Measurements from ENCODE around the gene BMAL2. TPM values are rescaled to one million over a fixed set of nuclear protein-coding genes. Genes with fewer than 3 reads are reported as not detected.

BMAL2 gene
- total RNA-seq, 1 experiment from 2014 or later, result 23.1 TPM

DNA sequence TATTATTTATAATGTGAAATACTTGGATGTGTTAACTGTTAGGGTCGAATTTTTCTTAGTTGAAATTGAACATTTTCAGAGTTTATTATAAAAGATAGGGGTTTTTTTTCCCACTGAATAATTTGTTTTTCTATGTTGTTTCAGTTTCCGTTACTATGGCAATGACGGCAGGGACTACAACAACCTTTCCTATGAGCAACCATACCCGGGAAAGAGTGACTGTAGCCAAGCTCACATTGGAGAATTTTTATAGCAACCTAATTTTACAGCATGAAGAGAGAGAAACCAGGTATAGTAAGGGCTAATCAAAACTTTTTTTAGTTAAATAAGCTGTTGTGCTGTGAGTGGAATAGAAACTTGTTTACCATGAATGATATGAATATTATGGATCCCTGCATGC is 35.1 kb upstream of the BMAL2 start:
- Histone ChIP-seq H3K4me1 (ENCODE audit: insufficient read depth, low read length) (peaks cover 2% of the 10 kb centered on the region; the same call in 1 of the 2 replicates), H3K23ac (ENCODE audit: insufficient read length, low read depth, low read length) (no peak overlapping the region), H3T11ph (ENCODE audit: low read length) (no peak overlapping the region), H2BK12ac (ENCODE audit: insufficient read length, low read depth, low read length) (no peak overlapping the region), H3K4ac (ENCODE audit: low read depth, low read length) (no peak overlapping the region), H3K4me2 (ENCODE audit: insufficient read depth, insufficient read length, low read length) (no peak overlapping the region), H2BK120ac (ENCODE audit: low read depth, low read length, poor library complexity, severe bottlenecking) (no peak overlapping the region), H3K23me2 (ENCODE audit: insufficient read length, low read depth, low read length, poor library complexity, severe bottlenecking) (no peaks in the 10 kb centered on the region), H2BK5ac (ENCODE audit: insufficient read length, low read length) (no peak overlapping the region), H3K9ac (ENCODE audit: extremely low read depth, insufficient read length, low read length) (no peak overlapping the region), H3K27ac (ENCODE audit: insufficient read length, low read depth, low read length) (no peak overlapping the region), H2AFZ (ENCODE audit: low read length) (no peak overlapping the region), H3K79me2 (ENCODE audit: insufficient read depth, low read length) (no peaks in the 10 kb centered on the region; the same call in 1 of the 2 replicates), H3K9me3 (ENCODE audit: control insufficient read depth, low read depth, low read length) (no peaks in the 10 kb centered on the region), H4K5ac (ENCODE audit: insufficient read length, low read depth, low read length) (no peak overlapping the region), H3K27me3 (ENCODE audit: insufficient read depth, low read length) (no peaks in the 10 kb centered on the region), H4K8ac (replicated peaks; ENCODE audit: insufficient read length, low read depth, low read length) (no peak overlapping the region), H2AK5ac (ENCODE audit: insufficient read length, low read length) (no peak overlapping the region), H2BK15ac (ENCODE audit: low read depth, low read length) (no peak overlapping the region), H3K18ac (ENCODE audit: insufficient read length, low read depth, low read length) (no peak overlapping the region), H2BK20ac (ENCODE audit: low read depth, low read length, poor library complexity, severe bottlenecking) (no peak overlapping the region), H3K14ac (ENCODE audit: insufficient read depth, low read length) (no peak overlapping the region), H3K56ac (ENCODE audit: insufficient read length, low read depth, low read length) (no peak overlapping the region), H4K20me1 (ENCODE audit: control insufficient read depth, insufficient read depth, insufficient read length) (no peaks in the 10 kb centered on the region), H3K79me1 (ENCODE audit: insufficient read depth, low read depth, low read length, poor library complexity, severe bottlenecking) (no peaks in the 10 kb centered on the region), H4K91ac (ENCODE audit: insufficient read length, low read depth, low read length) (no peak overlapping the region)
- Mint-ChIP-seq H3K9me3 (peaks cover 11% of the 10 kb centered on the region in 2 experiments; a peak in 4 of 5 replicates), H3K4me1 (peaks cover 4 to 18% of the 10 kb centered on the region in 2 experiments; a peak in 3 of 4 replicates), H3K27ac (no peak overlapping the region; a peak in 1 of 7 replicates), H3K36me3 (ENCODE audit: insufficient read depth in 1 of 3, low read depth in 3 of 3) (peaks cover 20 to 34% (median 32%) of the 10 kb centered on the region in 3 experiments), H3K27me3 (ENCODE audit: low read depth) (no peaks in the 10 kb centered on the region), H3K4me3 (no peak overlapping the region)
- TF ChIP-seq, protein P1, sequence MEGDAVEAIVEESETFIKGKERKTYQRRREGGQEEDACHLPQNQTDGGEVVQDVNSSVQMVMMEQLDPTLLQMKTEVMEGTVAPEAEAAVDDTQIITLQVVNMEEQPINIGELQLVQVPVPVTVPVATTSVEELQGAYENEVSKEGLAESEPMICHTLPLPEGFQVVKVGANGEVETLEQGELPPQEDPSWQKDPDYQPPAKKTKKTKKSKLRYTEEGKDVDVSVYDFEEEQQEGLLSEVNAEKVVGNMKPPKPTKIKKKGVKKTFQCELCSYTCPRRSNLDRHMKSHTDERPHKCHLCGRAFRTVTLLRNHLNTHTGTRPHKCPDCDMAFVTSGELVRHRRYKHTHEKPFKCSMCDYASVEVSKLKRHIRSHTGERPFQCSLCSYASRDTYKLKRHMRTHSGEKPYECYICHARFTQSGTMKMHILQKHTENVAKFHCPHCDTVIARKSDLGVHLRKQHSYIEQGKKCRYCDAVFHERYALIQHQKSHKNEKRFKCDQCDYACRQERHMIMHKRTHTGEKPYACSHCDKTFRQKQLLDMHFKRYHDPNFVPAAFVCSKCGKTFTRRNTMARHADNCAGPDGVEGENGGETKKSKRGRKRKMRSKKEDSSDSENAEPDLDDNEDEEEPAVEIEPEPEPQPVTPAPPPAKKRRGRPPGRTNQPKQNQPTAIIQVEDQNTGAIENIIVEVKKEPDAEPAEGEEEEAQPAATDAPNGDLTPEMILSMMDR (conservative IDR thresholded peaks at IDR 0.05), result no peak
- WGBS (ENCODE audit: extremely low coverage, insufficient read length, low lambda C conversion rate), result no CpG with 5 or more reads among the region's 4 CpGs
- DNase-seq, result no peak
